Neutrophil (primary cell): ENCODE results near the gene CACNA1C.

ENCODE experiments used
- H3K27ac ChIP-seq: fragments of 200-600 bp; sonication (generic); 2 replicates; pipeline ENCODE4 v1.5.1; 2016; ENCODE audit warnings: mild to moderate bottlenecking, moderate library complexity
- H3K27me3 ChIP-seq: fragments of 200-600 bp; sonication (generic); 2 replicates; pipeline ENCODE4 v1.6.0; 2016; ENCODE audit warnings: mild to moderate bottlenecking
- H3K36me3 ChIP-seq: fragments of 200-600 bp; sonication (generic); 2 replicates; pipeline ENCODE4 v1.5.1; 2017
- H3K4me1 ChIP-seq, 2 experiments: fragments of 200-600 bp in 1 of 2; sonication (generic) in 1 of 2; 1 replicate in 1 of 2; 2 replicates in 1 of 2; pipeline versions ENCODE4 v1.5.1 to v1.6.1; 2013 to 2016; ENCODE audit warnings: low read depth in 1 of 2, low read length in 1 of 2, mild to moderate bottlenecking in 1 of 2, moderate library complexity in 1 of 2; ENCODE audit not compliant: control insufficient read depth in 1 of 2, insufficient read depth in 1 of 2
- H3K4me3 ChIP-seq, 2 experiments: fragments of 200-600 bp in 1 of 2; sonication (generic) in 1 of 2; 1 replicate in 1 of 2; 2 replicates in 1 of 2; pipeline ENCODE4 v1.5.1; 2013 to 2016; ENCODE audit warnings: low read depth in 1 of 2, low read length in 1 of 2, mild to moderate bottlenecking in 1 of 2, moderate library complexity in 1 of 2
- H3K9me3 ChIP-seq: fragments of 200-600 bp; sonication (generic); 2 replicates; pipeline ENCODE4 v1.5.1; 2016
- CTCF ChIP-seq: fragments of 200-600 bp; sonication (generic); IDR thresholded peaks from 2 replicates; pipeline ENCODE4 v1.5.1; 2016; ENCODE audit warnings: antibody characterized with exemption

CACNA1C gene

DNA sequence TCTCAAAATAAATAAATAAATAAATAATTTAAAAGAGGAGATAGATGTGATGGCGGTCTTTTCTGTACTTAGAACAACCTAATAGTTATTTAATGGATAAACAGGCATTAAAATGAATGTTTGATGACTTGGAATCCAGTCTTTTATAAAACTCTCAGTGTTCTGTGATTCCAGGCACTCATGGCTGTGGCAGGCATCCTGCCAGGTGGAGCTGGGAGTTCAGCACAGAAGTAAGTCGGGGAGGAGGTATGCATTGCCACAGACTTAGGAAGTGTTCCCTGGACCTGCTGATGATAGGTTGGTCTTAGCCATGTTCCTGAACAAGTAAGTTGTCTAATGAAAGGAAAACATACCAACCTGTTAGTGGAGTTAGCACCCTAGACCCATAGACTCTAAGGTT, 126.3 kb downstream of the CACNA1C start:
- Histone ChIP-seq H3K36me3 (no peaks in the 10 kb centered on the region), H3K27ac (no peak overlapping the region), H3K27me3 (no peaks in the 10 kb centered on the region), H3K4me1 (no peaks in the 10 kb centered on the region), H3K9me3 (no peaks in the 10 kb centered on the region), H3K4me3 (no peak overlapping the region)
- no peak for TF ChIP-seq CTCF

- no peaks in the 10 kb centered on the region for H3K27me3 ChIP-seq
- no peak overlapping the region for H3K27ac ChIP-seq
Measured at GRCh38 chr12:2179953-2180736, 127.4 kb downstream of the CACNA1C start.

GRCh38 chr12:2180737-2181082, 127.9 kb downstream of the CACNA1C start:
- no peaks in the 10 kb centered on the region for H3K4me1 ChIP-seq
- no peak overlapping the region for H3K4me3 ChIP-seq
- TF ChIP-seq CTCF: no peak

More at GRCh38 chr12:2179953-2180736, 127.4 kb downstream of the CACNA1C start:
- H3K9me3 ChIP-seq: no peaks in the 10 kb centered on the region
- H3K4me3 ChIP-seq: no peak overlapping the region
- no peaks in the 10 kb centered on the region for H3K4me1 ChIP-seq
- no peak for TF ChIP-seq CTCF
- H3K36me3 ChIP-seq: no peaks in the 10 kb centered on the region

GRCh38 chr12:2183556-2184541, 131.1 kb downstream of the CACNA1C start:
- Histone ChIP-seq H3K4me3 (no peak overlapping the region), H3K27ac (no peak overlapping the region), H3K4me1 (no peaks in the 10 kb centered on the region), H3K9me3 (no peaks in the 10 kb centered on the region), H3K36me3 (no peaks in the 10 kb centered on the region), H3K27me3 (no peaks in the 10 kb centered on the region)
- no peak for TF ChIP-seq CTCF

More at GRCh38 chr12:2180737-2181082, 127.9 kb downstream of the CACNA1C start:
- Histone ChIP-seq H3K9me3 (no peaks in the 10 kb centered on the region), H3K27ac (no peak overlapping the region), H3K36me3 (no peaks in the 10 kb centered on the region), H3K27me3 (no peaks in the 10 kb centered on the region)

DNA sequence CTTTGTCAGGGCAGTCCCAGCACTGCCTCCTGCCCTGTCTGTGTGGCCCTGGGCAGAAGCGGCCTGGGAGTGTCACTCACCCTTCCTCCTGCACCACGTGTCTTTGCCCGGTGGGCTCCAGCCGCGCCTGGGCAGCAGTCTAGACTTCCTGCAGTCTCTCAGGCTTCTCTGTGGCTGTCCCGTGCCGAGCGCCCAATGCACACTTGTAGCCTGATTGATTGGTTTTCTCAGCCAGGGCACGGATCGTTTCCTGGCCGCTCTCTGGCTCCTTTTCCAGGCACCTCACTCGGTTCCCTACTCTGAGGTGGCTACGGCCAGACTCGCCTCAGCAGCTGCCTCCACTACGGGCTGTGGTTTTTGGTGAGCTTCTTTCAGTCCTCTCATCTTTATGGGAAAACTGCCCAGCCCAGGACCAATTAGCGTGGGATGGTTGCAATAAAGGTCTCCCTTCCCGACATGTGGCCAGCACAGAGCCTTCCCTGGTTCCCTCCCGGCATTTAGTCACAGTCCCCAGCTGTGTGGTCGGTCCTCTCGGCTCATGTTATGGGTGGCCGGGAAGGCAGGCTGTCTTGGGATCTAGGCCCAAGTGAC, 133.1 kb downstream of the CACNA1C start:
- TF ChIP-seq CTCF: no peak
- Histone ChIP-seq H3K27me3 (no peaks in the 10 kb centered on the region), H3K27ac (no peak overlapping the region), H3K4me1 (no peaks in the 10 kb centered on the region), H3K36me3 (no peaks in the 10 kb centered on the region), H3K4me3 (no peak overlapping the region), H3K9me3 (no peaks in the 10 kb centered on the region)
